Activated naive CD4-positive, alpha-beta T cell treated with anti-CD3 and anti-CD28 coated beads, Interleukin-2, amount 50 U/mL, for 16 hours (primary cell): Measurements from ENCODE around the gene GARS1.
"Not testable (repeated sequence)": the region's sequence is repeated elsewhere in the genome, so short reads cannot be mapped to it uniquely, and the experiment has no call there.

Source experiments
- DNase-seq: peaks from one replicate; pipeline ENCODE4 v3.0.0-alpha.2; 2020

Gene GARS1, protein sequence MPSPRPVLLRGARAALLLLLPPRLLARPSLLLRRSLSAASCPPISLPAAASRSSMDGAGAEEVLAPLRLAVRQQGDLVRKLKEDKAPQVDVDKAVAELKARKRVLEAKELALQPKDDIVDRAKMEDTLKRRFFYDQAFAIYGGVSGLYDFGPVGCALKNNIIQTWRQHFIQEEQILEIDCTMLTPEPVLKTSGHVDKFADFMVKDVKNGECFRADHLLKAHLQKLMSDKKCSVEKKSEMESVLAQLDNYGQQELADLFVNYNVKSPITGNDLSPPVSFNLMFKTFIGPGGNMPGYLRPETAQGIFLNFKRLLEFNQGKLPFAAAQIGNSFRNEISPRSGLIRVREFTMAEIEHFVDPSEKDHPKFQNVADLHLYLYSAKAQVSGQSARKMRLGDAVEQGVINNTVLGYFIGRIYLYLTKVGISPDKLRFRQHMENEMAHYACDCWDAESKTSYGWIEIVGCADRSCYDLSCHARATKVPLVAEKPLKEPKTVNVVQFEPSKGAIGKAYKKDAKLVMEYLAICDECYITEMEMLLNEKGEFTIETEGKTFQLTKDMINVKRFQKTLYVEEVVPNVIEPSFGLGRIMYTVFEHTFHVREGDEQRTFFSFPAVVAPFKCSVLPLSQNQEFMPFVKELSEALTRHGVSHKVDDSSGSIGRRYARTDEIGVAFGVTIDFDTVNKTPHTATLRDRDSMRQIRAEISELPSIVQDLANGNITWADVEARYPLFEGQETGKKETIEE

DNA sequence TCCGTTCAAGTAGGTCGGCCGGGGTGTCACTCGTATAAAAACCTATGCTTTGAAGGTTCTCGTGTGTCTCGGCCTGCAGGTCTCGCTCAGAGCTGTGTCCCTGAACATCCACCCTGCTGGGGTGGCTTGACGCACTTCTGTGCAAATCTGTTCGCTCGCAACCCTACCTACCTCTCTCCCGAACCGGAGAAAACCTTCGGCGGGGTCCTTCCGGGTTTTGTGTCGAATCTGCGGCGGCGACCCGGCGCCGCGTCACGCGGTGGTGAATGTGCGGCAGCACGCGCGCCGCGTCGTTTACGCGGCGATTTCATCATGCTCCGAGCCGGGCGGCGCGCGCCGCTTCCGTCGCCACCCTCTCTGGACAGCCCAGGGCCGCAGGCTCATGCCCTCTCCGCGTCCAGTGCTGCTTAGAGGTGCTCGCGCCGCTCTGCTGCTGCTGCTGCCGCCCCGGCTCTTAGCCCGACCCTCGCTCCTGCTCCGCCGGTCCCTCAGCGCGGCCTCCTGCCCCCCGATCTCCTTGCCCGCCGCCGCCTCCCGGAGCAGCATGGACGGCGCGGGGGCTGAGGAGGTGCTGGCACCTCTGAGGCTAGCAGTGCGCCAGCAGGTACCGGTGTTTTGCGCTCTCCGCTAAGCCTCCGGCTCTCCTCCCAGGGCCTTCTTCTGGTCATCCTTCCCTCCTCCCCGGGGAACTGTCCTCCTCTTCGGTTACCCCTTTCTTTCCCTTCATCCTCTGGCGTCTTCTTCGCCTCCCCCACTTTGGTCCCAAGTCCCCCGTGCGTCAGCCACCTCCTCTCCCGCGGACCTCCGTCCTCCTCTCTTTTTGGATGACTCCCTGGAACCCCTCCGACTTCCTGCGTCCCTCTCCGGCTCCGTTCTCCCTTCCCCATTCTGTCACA, at the start of gene GARS1:
TSS of gene GARS1 (plus strand) at position 339 of the 896 bp plus-strand sequence. CDS start at position 383, 44 bp downstream.
- DNase-seq, result peak; percentile 89

DNA sequence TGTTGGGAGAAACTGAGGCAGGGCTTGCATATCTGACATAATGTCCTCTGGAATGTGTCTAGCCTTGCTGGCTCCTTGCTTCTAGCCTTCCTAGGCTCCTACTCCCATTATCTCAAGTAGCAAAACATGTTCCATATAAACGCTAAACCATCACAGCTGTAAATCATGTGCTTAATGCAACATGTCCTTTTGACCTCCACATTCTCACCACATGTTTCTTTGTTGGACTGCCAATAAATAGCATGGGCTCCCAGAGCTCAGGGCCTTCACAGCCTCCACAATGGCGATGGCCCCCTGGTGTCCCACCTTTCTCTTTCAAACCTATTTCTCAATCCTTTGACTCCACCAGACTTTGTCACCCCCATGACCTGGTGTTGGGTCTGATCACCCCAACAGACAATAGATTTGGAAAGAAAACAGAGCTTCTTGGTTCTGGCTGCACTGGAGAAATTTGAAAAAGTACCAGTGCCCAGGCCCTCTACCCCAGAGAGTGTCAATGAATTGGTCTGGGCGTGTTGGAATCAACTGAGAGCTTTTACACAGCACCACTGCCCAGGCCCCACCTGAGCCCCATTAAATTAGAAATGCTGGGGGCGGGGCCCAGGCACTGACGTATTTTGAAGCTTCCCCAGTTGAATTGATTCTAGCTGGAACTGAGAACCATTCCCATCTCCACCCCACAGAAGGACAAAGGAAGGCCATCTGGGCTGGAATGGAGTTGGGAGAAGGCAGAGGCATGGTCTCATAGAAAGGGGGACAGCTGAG, 48.7 kb upstream of the GARS1 start:
- DNase-seq, result no peak

DNA sequence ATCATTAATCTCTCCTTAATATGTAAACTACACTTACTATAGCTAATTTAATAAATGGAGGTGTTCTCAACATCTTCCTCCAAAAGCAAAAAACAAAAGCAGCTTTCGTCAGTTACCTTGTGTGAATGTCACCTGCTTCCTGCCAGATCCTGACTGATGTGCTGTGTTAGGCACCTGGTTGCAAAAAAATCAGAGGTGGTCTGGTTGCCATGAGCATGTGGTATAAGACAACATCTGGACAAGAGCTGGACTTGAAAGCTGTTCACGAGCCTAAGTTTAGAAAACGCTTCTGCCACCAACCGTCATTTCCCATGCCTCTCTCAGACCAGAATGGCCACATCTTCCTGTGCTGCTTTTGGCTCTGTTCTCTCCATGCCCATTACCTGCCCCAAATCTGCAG, 48.1 kb upstream of the GARS1 start:
- no peak for DNase-seq

DNA sequence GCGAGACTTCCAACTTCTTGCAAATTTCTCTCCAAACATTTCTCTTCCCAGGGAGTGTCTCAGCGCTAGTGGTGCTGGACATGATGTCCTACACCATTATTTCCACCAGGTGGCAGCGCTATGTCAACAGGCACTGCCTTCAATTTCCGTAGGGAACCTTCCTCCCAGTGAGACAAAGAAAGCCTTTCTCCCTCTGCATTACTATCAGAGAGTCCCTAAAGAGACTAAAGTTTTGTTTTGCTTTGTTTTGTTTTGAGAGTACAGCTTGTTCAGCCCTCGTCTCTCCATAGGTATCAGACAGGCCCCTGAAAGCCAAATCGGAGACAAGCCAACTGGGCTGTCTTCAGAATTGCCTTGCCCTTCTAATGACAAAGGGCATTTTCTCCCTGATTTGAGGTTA, 45.8 kb upstream of the GARS1 start:
- peak; percentile 25 for DNase-seq

DNA sequence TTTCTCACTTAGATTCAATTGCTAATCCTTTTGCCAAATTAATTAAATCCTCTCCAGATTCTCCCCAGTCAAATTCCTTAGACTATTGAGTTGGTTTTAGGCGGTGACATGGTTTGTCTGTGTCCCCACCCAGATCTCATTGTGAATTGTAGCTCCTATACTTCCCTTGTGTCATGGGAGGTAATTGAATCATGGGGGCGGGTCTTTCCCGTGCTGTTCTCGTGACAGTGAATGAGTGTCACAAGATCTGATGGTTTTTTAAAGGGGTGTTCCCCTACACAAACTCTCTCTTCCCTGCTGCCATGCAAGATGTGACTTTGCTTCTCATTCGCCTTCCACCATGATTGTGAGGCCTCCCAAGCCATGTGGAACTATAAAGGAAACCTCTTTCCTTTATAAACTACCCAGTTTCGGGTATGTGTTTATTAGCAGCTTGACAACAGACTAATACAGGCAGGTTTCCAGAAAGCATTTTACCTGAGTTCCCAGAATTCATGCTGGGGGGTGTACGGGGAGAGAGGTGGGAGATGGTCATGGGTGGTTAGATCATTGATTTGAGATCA, 44.7 kb upstream of the GARS1 start:
- no peak for DNase-seq

DNA sequence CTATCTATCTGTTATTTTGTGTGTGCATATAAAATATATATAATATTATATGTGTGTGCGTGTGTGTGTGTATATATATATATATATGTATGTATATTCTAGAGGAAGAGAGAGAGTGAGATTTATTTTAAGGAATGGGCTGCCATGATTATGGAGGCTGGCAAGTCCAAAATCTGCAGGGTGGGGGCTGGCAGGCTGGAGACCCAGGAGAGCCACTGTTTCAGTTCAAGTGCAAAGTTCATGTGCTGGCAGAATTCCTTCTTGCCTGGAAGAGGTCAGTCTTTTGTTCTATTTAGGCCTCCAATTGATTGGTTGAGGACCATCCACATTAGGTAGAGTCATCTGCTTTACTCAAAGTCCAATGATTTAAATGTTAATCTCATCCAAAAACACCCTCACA, 42.3 kb upstream of the GARS1 start:
- DNase-seq, result no peak

DNA sequence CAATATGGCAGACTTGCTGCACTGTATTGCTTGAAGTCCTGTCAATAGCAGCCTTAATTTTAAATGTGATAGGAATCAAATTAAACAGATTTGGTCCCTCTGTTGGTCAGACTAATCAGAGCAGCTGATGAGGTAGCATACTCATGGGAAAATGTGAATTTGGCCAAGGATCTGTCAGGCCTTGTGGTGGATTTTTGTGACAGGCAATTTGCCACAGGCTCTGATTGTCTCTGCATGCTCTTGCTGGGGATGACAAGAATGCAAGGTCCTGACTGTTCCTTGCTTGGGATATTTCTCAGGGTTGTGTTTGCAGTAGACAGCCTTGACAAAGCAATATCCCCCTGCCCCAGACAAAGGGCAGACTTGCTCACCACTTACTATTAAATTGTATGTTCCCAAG, 41.5 kb upstream of the GARS1 start:
- no peak for DNase-seq

DNA sequence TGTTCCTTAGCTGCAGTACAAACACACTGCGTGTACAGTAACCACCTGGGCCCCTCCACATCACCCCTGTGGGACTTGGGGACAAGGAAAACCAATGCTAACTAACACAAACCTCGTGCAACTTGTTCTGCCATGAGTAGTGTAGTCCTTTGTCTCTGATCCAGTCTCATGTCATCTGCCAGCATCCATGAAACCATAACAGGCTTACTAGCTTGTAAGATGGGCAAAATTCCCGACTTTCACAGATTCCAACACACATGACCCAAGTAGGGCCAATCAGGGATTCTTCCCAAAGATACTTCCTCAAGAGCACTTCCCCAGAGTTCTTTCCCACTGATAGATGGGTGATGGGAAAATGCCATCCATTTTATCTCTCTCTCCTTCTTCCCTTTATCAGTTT, 41.1 kb upstream of the GARS1 start:
- no peak for DNase-seq

DNA sequence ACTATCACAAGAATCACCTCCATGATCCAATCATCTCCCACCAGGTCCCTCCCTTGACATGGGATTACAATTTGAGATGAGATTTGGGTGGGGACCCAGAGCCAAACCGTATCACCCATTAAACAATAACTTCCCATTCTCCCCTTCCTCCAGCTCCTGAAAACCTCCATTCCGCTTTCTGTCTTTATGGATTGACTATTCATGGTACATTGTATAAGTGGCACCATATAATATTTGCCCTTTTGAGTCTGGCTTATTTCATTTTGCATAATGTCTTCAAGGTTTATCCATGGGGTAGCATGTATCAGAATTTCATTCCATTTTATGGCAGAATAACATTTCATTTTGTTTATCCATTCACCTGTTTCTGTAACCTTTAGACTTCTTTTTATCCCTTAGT, 39.2 kb upstream of the GARS1 start:
- no peak for DNase-seq

DNA sequence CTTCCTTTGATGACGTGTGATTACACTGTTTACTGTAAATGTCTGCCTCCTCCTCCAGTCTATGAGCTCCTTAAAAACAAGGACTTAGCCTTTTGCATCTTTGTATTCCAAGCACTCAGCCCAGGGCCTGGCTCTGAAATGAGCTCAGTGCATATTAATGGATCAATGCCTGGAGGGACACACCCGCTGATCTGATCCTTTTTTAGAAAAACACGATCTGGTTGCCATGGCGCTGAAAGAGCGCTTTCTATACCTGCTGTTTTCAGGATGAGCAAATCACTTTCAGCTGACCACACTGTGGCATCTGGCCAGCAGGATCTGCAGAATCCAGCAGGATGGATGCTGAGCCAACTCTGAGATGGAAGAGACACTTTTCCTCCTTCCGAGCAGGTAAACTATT, 37.8 kb upstream of the GARS1 start:
- no peak for DNase-seq

DNA sequence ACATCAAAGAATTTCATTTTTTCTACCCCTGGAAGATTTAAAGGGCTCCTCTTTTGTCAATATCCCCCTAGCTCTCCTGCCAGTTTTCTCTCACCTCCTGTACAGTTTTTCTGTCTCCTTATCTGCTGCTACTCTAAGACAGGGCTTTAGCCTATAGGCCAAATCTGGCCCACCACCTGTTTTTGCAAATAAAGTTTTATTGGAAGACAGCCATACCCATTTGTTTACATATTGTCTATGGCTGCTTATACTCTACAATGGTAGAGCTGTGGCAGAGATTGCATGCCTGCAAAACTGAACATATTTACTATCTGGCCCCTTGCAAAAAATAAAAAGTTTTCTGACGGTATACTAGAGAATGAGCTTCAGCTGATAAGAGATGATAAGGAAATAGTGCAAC, 37.4 kb upstream of the GARS1 start:
- no peak for DNase-seq

DNA sequence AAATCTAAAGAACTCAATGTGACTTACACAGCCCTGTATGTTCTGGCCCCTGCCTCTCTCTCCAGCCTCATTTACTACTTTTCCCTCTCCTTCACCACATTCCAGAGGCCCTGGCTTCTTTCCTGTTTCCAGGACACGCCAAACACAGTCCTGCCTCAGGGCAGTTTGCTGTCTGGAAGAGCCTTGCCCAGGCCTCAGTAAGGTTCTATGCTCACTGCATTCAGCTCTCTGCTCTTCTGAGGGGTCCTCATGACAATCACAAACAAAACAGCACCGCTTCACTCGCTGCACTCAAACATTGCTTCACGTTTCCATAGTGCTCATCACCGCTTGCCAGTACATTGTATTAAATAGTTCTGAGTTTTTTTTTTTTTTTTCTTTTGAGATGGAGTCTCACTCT, 35.1 kb upstream of the GARS1 start:
- no peak for DNase-seq

DNA sequence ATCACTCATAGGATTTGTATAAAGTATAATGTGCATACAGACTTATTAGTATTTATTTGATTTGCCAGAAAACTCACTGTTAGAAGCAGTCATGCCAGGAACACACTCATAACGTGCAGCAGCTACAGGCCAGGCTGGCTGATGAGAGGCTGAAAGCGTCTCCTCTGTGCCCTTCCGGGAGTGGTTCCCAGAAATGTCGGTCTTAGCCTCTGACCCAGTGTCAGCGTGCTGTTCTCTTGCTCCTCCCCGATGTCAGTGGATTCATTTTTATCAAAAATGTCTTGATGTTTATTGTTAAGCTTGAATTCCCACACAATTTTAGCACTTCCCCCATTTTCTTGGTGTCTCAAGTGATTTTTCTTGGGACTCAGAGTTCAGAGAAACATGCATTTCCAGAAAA, 33.3 kb upstream of the GARS1 start:
- DNase-seq, result no peak

DNA sequence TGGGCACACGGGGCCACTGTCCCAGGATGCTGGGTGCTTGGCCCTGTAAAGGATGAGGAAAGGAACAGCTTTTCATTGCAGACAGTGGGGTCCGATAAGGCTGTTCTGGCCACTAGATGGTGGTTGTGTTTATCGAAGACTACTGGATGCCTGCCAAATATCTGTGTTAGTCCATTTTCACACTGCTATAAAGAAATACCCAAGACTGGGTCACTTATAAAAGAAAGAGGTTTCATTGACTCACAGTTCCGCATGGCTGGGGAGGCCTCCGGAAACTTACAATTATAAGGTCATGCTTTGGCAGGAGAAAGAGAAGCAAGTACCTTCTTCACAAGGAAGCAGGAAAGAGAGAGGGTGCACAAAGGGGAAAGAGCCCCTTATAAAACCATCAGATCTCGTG, 32.2 kb upstream of the GARS1 start:
- no peak for DNase-seq

DNA sequence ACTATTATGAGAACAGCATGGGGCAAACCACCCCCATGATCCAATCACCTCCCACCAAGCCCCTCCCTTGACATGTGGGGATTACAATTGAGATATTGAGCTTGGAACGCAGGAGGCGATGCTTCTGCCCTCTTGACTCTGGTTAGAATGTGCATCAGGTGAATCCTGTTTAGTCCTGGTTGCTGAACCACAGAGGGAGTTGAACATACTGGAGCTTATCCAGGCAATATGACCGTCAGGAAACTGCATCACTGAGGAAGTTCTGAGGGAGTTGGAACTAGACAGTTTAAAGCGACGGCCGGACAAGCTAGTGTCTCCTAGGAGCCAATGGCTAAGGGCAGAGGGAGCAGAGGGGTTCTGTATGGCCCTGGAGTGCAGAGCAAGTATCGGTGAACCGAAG, 31.8 kb upstream of the GARS1 start:
- DNase-seq, result no peak

DNA sequence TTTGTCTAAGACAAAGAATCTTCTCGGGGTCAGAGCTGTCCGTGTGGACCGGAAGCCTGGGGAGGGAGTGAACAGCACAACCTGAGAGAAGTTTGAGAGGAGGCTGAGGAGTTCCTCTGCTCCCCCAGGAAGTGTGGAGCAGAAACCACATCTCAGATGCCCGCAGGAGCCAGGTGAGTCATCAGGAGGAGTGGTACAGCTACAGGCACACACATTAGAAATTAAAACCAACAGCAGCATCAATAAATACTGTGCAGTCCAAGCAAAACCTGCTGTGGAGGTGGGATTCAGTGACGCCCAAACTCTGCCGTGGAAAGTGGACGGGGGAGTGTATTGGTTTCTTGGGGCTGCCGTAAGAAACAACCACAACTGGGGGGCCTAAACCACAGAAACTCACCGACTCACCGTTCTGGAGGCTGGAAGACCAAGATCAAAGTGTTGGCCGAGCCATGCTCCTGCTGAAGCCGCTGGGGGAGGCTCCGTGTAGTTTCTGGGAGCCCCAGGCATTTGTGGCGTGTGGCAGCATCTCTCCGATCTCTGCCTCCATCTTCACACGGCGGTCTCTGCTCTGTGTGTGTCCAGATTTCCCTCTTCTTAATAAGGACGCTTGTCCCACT, 31.2 kb upstream of the GARS1 start:
- DNase-seq, result no peak

DNA sequence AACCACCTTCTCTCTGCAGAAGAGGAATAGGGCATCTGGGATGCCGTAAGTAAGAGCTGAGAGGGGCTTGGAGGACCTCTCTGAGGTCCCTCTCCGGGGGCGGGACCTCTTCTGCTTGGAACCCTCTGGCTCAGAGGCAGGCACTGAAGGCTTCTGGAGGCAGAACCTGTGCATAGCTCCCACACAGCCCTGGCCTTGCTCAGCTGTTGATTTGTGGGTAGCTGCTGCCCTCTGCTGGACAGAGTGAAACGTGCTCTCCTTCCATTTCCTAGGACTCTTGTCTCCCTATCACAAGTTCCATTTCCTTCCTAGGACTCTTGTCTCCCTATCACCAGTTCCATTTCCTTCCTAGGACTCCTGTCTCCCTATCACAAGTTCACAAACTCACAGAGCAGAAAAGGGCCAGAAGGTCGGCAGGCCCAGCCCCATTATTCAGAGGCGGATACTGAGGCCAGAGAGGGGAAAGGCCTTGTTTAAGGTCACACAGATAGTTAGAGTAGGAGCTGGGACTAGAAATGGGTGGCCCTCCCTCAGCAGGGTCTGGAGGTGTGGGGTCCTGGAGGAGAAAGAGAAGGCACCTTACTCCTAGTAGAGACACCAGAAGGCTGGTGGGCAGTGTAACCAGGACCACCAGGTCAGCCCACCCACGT, 30.3 kb upstream of the GARS1 start:
- DNase-seq, result peak; percentile 77

DNA sequence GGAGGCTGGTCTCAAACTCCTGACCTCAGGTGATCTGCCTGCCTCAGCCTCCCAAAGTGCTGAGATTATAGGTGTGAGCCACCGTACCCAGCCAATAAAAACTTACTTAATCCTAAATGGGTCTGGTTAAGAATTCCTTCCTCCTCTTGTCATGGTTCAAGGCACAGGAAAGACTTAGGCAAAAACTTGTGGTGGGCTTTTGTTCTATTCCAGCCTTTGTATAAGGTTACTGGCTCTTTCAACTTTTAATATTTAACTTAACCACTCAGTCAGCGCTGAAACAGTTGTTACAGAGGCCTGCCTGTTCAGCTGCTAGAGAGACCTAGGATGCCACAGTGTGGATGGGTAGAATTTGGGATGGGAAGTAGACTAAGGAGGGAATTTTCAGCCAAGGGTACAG, 28.1 kb upstream of the GARS1 start:
- no peak for DNase-seq

DNA sequence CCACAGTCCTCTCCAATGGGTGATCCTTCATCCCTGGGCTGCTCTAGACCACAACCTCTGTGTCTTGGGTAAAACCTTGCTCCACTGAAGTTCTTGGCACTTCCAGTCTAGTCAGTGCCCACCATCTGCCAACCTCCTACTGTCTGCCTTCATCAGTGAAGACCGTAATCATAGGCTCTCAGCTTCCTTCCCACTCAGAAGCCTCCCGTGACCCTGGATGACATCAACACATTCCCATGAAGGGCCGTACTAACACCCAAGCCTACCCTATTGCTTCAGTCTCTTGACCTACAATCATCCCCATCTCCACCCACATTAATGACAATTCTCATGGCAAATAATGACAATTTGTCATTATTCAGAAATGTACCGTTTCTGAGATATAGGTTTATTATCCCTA, 27.6 kb upstream of the GARS1 start:
- no peak for DNase-seq

DNA sequence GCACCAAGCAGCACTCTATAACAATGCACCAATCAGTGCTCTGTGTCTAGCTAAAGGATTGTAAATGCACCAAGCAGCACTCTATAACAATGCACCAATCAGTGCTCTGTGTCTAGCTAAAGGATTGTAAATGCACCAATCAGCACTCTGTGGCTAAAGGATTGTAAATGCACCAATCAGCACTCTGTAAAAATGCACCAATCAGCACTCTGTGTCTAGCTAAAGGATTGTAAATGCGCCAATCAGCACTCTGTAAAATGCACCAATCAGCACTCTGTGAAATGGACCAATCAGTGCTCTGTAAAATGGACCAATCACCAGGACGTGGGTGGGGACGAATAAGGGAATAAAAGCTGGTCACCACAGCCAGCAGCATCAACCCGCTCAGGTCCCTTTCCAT, 24.4 kb upstream of the GARS1 start:
- DNase-seq, result not testable (repeated sequence)

DNA sequence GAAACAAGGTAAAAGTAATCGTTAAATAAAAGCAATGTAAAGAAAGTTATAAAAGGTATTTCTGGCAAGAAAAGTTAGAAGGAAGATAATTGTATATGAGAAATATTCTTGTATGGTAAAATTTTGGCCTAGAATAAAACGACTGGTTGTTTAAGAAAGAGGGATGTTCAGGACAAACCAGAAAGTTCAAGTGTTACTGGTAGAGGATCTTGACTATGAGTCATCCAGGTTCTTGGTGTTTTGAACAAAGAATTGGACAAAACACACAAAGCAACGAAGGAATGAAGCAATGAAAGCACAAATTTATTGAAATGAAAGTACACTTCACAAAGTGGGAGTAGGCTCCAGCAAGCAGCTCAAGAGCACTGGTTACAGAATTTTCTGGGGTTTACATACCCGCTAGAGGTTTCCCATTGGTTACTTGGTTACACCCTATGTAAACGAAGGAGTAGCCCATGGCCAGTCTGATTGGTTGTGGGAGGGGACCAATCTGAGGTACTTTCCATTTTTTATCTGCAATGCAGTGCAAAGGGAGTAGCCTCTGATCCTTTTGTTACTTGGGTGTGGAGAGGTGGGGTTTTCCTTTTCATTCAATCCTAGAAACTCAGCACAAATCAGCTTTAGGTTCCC, 22.4 kb upstream of the GARS1 start:
- no peak for DNase-seq
